ENCODE measurements around the gene CPEB4.

CPEB4 gene

DNA sequence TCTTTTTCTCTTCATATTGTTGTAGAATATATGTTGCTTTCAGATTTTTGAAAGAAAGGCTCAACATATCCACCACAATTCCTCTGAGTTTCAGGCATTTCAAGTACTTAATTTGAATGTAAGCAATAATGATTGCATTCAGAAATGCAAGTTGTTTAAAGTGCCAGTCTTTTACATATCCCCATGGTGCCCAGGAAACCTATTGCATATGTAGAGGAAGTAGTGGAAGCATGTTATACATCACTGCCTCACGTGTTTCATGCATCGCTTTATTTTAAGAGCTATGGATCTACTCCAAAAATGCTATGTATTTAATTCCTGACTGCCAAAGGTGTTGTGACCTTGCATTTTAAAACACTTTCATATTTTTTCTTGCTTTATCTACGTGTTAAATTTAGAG is 28.1 kb downstream of the CPEB4 start:
- DNase-seq, result no peak

DNA sequence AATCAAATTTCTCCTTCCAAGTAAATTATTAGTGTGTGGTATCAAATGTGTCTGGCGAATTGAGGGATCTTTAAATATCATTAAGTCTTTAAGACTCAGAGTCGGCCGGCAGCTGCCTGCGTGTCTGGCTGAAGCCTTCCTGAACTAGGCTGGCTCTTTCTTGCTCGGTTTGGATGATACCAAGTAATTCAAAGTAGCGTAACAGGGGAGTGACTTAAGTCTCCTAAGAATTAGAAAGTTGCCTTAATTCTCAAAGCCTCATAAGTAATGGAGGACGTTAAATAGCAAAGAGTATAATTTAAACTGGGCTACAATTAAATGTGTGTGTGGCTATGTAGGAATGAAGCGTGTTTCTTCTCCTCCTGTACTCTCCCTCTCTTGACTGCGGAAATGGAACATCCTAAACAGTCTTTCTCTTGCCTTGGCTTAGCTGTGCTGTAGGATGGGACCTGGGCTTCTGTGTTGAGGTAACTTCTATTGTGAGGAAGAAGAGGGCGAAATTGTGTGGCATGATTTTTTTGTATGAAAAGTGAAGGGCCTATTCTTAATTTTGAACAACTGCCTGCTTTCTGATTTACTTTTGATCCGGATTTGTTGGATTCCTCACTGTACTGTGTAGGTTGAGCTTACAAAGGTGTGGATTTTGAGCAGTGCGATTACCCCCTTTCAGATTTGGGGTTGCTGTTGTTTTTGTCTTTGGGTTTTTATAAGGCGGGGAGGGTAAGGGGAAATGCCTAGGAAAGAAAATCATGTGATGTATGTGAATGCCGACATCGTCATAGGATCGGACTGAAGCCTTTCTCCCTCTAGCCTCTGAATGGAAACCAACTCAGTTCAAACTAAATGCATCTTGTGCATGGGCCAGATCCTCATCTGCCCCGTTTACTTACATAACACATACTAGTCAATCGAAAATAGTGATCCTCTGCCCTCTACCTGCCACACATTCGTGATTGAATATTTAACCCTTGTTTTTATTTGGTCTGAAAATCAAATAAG is 29.9 kb downstream of the CPEB4 start:
- peak; percentile 85 for DNase-seq

DNA sequence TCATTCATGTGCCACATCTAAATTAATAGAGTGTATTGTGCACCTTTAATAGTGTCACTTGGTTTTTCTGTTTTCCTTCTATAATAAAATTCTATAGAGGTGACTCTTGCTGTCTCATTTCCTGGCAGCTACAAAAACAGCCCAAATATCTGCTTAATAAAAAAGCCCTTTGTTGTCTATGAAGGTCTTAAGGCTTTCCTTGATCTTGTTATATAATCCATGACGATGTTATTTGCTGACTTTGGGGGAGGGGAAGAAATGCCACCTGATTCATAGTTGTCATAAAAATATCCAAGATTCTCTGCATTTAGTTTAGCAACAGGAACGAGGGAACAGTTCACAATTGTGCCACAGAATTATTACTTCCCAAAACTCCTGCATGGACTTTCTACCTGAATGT is 31.3 kb downstream of the CPEB4 start:
- DNase-seq, result no peak

DNA sequence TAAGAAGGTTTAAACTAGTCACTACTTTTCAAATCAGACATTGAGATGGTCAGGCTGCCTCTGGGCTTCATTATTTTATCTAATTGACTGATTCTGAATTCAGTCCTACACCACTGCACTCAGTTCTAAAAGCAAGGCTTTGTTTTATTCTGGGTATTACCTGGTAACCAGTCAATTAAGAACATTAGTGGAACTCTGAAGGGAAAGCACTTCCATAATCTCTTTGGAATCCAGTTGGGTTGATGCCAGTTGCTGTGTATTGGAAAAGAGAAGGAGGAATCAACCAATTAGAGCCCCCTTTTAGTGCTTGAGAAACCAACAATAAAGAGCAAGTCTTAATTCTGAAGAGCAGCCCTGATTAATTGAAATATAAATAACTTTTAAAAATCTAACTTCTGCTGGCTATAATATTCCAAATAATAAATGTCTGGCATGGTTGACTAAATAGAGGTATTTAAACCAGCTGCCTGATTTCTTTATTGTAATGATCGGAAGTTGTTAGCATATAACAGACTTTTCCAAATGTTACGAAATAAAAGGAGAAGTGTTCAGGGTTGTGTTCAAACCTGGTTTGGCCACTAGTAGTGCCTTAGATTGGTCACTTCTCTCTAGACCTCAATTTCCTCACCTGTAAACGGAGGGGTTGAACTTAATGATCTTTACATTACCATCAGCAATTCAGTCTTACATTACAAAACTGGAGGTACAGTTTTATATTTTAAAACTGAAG is 32.0 kb downstream of the CPEB4 start:
- DNase-seq, result no peak

DNA sequence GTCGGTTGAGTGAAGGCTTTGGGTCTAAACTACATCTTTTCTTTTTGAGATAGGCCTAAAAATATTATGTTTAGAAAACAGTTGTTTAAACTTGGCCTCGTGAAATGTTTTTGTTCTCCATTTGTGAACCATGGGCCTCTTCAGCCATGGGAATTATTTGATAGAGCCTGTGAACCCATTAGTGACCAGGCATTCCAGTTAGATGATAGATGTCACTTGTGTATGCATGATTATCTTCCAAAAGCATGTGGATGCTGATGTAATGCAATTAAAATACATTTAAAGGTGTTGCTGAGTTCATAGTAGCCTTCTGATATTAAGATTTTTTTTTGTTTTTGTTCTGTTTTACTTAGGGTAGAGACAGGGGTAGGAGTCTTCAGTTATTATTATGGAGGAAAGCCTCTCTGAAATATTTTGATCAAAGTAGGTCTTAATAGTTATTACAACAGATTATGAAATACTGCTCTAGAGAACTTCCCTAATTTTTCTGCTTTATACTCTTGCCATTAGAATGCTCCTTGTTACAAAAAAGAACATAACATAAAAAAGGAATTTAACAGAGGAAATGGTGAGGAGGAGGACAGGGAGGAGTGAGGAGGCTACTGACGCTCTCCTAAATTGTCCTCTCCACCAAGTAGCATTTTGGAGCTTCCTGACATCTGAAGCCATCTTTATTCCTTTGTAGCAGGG is 32.9 kb downstream of the CPEB4 start:
- DNase-seq, result no peak

DNA sequence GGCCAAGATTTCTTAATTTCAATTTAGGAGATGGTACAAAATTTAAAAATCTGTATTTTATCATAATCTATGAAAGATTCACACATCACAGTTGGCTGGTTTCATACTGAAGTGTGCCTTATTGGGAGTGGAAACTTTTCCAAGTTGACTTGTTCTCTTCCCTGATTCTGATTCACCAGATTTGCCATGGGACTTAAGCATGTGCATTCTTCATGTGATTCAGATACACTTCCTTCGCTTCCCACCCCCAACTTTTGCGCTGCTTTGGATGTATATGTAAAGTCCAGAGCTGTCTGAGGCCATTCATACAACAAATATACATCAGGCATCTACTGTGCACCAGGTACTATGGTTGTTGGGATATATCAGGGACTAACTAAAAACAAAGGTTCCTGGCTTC is 34.4 kb downstream of the CPEB4 start:
- no peak for DNase-seq

DNA sequence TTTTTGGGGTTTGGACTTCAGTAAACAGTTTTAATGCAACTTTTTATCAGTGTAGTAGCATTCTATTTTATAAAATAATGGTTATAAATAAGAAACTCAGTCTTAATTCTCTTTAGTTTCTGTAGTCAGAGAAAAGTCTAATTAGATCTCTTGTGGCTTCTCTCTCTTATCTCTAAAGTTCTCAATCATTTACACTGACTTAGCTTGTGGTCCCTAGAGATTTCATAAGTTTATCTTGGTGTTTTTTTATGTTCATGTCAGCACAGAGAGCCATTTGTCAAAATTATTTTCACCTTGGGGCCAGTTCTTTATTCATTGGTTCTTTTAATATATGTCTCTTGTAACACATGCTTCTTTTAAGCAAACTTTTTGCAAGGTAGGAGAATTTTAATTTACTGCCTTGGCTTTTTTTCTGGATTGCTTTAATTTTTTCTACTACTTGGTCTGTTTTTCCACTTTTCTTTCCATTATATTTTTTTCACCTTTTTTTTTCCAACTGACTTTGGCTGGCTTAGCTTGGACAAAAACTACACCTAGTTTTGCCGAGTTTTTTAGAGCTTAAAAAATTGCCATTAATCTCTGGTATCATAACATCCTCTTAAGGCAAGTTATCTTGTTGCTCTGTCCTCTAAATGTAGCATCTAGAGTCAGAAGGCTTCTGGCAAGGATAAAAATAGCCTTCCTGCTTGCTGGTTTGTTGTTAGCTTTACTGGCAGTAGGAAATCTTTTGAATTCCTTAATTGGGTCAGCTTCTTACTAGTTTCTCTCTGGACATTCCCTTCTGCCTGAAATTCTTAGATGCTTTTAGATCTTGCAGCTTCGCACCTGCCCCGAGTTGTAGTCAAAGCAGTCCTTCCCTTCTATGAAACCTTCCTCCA is 35.3 kb downstream of the CPEB4 start:
- no peak for DNase-seq

DNA sequence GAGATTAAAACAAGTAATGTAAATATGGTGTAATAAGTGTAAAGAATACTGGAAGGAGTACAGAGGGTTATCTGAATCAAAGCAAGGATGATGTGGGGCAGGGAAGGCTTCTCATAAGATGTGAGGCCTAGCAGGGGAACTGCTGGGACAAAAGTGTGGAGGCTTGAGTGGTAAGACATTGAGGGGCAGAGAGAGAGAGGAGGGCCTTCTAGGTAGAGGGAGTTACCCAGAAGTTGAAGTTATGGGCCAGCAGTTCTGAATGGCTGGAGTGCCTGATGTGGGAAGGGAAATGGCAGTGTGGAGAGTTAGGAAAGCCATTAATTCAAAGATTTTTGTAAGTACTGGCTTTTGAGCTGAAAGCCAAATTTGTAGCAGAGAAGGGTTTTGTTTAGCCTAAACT is 36.8 kb downstream of the CPEB4 start:
- DNase-seq, result no peak

DNA sequence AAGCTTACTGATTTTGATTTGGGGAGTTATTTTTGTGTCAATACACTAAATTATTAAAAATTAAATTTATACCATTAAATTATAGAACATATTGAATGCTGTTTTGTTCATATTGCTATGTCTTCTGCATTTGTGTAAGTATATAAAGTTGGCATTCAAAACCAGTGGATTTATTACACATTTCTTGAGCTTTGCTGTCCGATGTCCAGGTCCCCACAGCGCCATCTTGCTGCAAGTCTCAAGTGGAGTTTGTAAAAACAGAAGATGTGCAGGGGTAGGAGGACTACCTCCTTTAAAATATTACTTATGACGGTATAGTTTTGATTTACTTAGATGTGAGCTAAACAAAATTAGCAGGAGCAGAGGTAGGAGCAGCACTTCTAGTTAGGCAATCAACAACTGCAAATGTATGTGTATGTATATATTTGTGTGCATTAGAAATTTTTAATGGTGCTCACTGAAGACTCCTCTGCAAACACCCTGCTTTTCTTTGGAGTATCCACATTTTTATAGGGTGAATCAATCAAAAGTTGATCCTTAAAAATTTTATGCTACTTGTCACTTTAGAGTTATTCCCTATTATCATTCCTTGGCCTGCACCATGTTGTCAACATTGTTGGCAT is 37.4 kb downstream of the CPEB4 start:
- no peak for DNase-seq

DNA sequence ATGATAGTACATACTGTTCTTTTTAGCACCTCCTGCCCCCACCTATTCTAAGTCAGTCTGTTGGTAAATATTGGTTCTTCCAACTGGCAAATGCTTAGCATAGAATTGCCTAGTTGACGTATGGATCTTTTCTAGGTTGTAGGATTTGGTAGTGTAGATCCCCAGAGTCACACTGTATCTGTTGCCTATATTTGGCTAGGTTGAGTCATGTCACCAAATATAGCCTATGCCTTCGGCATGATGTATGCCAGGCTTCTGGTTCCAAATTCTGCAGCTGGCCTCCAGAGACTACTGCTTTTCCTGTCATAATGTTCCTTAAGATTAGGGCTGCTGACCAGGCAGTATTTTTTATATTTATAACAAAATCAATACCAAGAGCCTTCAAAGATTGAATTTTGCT is 38.2 kb downstream of the CPEB4 start:
- DNase-seq, result no peak

DNA sequence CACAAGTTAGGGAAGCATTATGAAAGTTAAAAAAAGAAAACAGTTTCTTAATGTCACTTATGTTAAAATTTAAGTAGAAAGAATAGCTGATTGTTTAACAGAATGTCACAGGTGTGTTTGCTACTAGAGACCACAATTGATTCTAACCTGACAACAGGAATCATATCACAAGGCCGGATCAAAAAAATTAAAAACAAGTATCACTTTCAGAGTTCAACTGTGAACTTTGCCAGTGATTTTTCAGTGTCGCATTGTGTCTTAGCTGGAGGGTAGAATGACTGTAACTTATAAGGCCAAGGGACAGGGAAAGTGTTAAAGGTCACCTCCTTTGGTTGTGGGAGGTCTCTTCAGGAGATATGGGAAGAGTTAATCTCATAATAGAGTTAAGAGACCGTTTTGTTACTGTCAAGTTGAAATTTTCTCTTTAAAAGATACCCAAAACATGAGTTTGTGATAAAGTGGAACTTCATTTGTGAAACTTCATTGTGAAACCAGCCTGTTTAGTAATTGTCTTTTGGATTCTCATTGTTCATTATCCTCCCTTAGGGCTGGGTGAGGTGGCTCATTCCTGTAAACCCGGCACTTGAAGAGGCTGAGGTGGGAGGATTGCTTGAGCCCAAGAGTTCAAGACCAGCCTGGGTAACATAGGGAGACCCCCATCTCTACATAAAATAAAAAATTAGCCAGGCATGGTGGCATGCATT is 40.9 kb downstream of the CPEB4 start:
- DNase-seq, result no peak

DNA sequence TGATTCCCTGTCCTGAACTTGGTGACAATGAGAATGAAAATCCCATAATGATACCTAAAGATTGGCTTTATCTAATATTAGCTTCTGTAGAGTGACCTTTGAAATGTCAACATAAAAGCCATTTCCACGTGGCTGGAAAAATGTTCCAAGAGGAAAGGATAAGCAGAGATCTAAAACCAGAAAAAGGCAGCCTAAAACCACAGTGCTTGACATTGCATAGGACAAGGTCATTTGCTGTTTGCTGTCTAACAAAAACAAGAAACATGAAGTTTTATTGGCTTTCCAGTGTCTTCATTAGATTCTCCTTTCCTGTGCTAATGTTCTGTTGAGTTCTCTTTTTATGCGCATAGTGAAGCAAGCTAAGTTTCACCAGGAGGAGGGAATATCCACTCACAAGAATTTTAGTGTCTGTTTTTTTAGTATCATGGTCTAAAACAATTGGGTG is 44.6 kb downstream of the CPEB4 start:
- DNase-seq, result no peak

DNA sequence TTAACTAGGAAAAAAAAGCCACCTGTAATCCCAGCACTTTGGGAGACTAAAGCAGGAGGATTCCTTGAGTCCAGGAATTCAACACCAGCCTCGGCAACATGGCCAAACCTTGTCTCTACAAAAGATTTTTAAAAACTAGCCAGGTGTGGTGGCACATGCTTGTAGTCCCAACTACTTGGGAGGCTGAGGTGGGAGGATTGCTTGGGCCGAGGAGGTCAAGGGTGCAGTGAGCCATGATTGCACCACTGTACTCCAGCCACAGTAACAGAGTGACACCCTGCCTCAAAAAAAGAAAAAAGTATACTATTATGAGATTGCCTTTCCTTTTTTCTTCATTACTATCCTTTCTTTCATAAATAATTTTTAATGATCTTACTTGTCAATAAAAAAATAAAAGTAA is 45.8 kb downstream of the CPEB4 start:
- no peak for DNase-seq

DNA sequence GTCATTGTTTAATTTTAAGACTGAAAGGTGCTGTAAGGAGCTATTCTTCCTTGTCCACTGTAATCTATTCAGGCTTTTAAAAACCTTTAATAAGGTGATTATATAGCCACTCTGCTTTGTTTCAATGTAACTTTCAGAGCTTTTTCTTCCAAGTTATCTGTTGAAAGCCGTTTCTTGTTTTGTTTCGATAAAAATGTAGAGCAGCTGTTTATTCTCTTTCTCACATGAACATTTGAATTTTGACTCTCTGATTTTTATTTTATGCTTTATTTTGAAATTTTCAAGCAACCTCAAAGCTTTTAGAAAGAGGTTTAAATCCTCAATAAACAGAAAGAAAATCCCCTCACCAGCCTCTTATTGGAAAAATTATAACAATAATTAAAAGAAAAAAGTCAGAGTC is 47.2 kb downstream of the CPEB4 start:
- no peak for DNase-seq

DNA sequence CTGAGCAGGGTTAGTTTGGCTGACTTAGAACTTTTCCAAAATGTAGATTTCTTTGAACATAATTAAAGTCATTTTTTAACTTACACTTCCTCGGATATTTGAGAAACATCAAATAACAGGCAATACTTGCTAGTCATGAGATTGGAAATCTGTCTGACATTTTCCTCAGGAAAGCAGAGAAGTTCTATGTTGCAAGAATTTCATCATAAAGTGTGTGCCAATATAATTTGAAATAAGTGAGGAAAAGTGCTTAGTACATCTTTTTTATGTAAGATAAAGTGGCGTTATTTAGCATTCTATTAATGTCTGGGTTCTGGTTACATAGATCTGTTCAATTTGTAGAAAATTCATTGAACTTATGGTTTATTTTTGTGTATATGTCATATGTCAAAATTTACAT is 52.1 kb downstream of the CPEB4 start:
- no peak for DNase-seq

DNA sequence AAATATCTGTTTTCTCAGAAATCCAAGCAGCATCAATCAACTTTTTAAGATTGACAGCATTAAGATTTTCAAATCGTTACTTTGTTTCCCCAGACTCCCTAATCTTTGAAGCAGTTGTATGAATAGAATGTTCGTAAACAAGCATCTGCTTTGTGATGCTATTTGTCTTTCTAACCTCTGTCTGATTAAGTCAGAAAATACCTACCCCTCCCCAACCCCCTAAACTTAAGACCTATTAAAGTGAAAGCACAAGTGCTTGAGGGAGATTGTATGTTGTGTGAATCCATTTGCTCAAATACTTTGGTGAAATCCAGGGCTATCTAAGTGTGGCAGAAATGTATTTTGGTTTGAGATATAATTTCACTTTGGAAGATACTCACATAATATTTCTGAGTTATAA is 53.0 kb downstream of the CPEB4 start:
- no peak for DNase-seq

DNA sequence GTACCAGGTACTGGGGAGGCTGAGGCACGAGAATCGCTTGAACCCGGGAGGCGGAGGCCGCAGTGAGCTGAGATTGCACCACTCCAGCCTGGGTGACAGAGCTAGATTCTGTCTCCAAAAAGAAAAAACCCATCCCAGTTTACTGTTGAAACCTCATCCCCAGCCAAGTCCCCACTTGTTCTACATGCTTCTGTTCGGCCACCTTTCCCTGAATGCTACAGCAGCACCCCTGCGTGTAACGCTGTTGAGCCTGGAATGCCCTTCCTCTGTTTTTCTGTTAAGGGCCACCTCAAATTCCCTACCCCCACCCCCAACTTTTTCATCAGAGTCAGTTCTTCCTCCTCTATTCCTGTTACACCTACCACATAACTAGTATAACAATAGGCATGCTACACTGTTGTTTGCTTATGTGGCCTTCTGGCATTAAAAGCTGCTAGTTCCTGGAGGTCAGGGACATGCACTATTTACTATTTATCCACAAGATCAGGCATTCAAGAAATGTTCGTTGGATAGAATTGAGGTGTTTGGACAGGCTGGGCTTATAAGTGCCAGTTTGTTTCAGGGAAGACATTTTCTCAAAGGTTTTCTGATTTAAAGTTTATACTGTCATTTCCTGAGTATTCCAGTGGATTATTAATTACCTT is 53.7 kb downstream of the CPEB4 start:
- DNase-seq, result no peak

DNA sequence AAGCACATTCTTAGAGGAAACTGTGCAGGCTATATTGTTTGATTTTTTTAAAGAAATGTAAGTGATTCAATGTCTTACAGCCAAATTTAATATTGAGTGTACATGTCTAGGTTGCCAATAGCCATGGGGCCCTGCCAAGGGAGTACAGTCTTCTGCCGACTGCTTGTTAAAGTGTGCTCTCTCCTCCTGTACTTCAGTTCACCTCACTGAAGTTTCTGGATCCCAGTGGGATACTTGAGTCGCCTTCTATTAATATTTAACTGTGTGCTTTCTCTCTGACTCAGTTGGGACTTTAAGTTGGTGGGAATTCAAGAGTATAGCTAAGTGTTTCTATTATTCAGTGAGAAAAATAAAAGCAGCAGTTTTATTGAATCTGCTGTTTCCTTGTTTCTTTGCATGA is 56.4 kb downstream of the CPEB4 start:
- no peak for DNase-seq

DNA sequence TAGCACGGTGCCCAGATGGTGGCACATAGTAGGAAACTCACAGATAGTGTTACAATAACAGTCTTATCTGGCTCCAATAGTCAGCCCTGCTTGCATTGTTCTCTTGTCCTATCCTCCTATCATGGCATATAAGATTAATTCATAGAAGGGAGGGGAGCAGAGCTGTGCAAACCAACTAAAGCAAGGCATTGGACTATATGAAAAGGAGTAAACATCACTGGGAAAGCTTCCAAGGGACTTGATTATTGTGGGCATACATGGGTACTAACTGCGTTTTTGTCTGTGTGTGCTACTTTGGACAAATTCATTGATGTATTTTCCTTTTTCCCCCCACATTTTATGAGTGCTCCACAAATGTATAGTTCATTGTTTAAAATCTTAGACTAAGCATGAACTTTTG is 57.0 kb downstream of the CPEB4 start:
- DNase-seq, result no peak

DNA sequence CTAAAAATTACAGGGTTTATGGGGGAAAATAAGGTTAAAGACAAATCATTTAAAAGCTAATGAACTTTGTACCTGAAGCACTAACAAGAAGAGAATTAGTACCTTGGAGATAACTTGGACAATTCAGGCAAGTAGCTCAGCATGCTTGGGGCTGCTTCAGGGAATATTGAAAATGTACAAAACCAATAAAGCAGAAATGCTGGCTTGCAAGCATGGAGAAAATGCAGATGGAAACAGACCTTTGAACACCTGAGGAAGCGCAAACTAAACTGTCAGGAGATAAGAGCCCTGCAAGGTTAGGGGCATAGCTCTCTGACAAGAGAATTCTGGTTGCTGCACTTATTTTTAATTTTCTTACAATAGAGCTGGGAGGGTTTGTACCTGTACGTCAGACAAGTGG is 58.2 kb downstream of the CPEB4 start:
- no peak for DNase-seq

DNA sequence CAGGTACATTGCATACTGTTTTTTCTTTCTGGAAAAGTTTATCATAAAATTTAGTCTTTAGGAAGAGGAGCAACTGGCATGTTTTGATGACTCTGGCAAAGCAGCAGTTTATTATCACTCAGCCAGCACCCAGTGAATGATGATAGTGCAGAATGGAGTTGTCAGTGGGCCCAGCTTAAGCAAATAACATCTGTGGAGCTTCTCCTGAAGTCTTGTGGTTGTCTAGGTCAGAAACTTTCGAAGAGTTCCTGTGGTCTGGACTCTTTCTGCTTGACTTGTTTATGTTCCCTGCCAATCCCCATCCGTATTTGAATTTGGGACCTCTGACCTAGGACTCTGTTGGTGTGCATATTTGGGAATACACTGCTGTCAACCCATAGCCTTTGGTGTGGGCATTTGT is 62.7 kb downstream of the CPEB4 start:
- DNase-seq, result no peak

All from NCI-H2171 treated with DMSO at 0.1 percent for 48 hours (cell line).